C4-2B (cell line): Measurements from ENCODE around the gene B9D2.

Source experiments
- H3K27ac ChIP-seq: fragments of 450-650 bp; 2 replicates; pipeline ENCODE4 v1.5.1; 2017
- ZFX ChIP-seq: fragments of 450-650 bp; IDR thresholded peaks from 2 replicates; pipeline ENCODE4 v1.6.1; 2017
- TF ChIP-seq, protein P1 (sequence below): fragments of 450-650 bp; conservative IDR thresholded peaks from 2 replicates; pipeline ENCODE4 v1.5.1; 2017; ENCODE audit warnings: mild to moderate bottlenecking

Gene B9D2

DNA sequence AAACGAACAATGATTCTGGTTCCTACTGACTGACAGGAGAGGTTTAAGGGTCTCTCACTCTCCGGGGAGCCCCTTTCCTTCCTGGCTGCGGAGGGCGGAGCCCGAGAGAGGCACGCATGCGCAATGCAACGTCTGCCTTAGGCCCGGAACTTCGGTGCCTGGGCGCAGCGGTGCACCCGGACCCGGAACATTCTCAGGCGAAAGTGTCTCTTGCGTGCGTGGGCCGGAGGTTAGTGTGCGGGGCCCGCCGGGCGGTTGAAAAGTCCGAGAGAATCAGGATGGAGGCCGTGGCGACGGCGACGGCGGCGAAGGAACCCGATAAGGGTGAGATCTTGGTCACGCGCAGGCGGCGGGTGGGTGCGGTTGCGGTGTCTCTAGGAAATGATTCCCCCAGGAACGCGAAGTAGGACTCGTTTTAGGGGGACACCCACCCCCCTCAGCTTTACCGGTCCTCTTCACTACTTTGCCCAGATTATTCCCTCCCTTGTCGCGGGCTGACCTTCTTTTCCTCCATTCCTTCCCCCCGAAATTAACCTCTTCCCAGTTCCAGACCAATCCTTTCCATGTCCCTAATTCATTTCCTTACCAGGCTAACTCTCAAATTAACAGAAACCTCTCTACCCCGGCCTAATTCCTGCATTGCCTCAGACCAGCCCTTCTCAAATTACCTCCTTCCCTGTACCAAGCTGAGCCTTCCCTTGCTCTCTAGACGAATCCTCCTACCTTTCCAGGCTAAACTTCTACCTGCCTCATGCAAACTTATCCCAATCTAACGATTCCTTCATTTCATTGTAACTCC lies 53.7 kb downstream of the B9D2 start, which contains the start of gene CCDC97:
TSS of gene CCDC97 (plus strand) at position 140 of the 799 bp plus-strand sequence. CDS start at position 279, 139 bp downstream.
- peak; percentile 70; the same call in 1 of the 2 replicates for TF ChIP-seq ZFX
- TF ChIP-seq, protein P1, sequence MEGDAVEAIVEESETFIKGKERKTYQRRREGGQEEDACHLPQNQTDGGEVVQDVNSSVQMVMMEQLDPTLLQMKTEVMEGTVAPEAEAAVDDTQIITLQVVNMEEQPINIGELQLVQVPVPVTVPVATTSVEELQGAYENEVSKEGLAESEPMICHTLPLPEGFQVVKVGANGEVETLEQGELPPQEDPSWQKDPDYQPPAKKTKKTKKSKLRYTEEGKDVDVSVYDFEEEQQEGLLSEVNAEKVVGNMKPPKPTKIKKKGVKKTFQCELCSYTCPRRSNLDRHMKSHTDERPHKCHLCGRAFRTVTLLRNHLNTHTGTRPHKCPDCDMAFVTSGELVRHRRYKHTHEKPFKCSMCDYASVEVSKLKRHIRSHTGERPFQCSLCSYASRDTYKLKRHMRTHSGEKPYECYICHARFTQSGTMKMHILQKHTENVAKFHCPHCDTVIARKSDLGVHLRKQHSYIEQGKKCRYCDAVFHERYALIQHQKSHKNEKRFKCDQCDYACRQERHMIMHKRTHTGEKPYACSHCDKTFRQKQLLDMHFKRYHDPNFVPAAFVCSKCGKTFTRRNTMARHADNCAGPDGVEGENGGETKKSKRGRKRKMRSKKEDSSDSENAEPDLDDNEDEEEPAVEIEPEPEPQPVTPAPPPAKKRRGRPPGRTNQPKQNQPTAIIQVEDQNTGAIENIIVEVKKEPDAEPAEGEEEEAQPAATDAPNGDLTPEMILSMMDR, result no peak
- peak within 1 kb of the TSS; percentile 87 for H3K27ac ChIP-seq

DNA sequence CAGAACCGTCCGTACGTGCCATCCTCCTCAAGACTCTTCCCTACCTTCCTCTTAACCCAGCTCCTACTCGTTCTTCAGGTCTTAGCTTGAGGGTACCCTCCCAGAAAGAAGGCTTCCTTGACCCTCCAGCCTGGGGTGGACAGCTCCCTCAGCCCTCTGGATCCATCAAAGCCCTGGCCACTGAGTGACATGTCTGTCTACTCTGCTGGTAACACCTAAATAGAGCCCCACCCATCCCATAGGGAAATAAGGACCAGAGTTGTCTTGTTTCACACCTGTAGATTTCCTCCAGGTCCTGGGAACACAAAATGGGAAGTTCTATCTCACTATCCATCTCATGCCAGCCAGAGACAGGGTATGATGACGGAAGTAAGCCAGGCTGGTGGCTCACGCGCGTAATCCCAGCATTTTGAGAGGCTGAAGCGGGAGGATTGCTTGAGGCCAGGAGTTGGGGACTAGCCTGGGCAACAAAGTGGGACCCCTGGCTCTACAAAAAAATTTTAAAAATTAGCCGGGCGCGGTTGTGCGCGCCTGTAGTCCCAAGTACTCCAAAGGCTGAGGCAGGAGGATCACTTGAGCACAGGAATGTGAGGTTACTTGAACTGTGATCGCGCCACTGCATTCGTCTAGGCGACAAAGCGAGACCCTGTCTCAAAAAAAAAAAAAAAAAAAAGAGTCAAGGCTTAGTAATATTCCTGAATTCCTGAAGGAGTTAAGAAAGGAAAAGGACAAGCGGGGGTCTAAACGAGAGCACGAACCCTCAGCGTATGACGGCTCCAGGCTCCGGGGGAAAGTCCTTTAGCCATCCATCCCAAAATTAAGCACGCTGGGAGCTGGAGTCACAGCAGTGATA lies 54.5 kb downstream of the B9D2 start:
- TF ChIP-seq, protein P1, result no peak
- TF ChIP-seq ZFX, result no peak
- peak overlapping the region; percentile 87 for H3K27ac ChIP-seq

DNA sequence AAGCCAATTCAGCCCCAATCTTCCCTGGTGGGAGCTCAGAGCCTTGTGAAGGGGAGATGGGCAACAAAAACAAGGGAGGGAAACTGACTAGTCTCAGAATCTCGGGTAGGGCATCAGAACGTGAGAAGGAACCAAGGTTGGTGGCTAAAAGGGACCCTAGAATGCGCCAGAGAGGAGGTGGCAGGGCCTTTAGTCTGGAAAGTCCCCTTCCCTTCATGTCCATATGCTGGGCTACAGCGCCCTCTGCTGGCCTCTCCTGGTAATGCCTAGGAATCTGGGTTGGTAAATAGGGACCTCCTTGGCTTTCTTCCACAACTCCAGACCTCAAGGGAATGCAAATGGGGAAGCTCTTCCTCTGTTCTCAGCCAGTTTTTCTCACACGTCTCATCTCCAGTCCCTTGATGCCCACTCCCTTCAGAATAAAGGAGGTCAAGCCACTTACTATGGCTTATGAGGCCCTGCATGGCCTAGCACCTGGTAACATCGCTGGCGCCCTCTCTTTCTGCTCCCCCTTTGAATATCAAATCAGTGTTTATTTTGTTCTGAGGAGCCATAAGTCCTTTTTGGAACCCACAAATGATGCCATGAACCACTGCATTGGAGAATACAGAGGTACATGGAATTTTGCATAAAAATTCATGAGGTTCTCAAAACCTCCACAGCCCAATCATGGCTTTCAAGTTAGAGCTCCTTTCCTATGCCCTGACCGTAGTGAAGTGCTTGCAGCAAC lies 55.3 kb downstream of the B9D2 start:
- peak overlapping the region; percentile 87; the same call in 1 of the 2 replicates for H3K27ac ChIP-seq
- no peak for TF ChIP-seq ZFX
- TF ChIP-seq, protein P1, result peak; percentile 87

DNA sequence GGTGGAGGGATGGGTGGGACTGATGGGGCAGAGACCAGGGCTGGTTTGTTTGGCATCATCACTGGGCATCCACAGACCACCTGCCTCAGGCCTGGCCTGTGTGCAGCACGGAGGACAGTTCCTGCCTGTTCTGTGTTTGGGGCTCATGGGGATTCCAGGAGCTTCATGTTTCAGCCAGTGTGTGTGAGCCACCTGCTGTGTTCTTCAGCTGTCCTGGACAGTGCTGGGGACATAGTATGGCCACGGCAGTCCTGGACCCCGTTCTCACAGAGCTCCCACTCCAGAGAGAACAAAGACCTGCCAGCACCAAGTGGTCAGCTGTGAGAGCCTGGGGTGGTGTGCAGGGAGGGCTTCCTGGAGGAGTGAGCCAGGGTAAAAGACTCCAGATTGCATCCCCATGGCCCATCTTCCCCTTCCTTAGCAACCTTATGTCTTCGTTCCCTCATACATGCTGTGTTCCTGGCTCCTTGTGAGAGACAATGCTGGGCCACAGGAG lies 55.9 kb downstream of the B9D2 start:
- 0 out of 2 replicates have a peak overlapping the region, but pooled peaks have one; percentile 6 for H3K27ac ChIP-seq
- TF ChIP-seq, protein P1, result no peak
- TF ChIP-seq ZFX, result no peak

DNA sequence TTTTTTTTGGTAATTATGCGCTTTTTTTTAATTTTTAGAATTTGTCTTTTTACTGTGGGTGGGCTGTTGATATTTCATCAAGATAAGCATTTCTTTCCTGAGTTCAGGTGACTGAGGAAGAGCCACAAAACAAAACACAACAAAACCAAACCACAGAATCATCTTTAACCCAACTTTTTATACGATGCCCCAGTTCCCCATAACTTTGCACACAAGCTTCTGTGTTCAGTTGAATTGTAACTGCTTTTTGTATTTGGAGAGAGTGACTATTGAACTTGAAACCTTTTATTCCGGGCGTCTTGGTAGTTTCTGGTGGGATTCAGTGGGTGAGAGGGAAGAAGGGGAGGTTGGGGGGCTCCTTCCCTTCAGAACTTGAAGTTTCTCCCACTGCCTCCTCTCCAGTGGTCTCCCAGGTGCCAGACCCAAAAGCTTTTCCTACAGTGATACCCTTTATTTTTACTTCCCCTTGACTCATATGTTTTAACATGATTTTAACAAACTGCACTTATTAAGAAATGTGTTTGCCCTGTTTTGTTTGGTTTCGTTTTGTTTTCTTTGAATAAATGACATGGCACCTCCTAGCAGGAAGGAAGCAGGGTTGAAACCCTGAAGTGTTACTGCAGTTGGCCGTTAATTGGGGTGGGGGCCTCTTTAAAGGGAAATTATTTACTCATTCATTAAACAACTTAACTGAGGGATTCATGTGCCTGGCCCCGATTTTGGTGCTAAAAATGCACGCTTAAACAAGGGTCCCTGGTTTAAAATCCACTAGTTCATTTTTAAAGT lies 56.7 kb downstream of the B9D2 start:
- no peak for TF ChIP-seq ZFX
- TF ChIP-seq, protein P1, result no peak

More for the DNA sequence above, 56.7 kb downstream of the B9D2 start:
- no peak overlapping the region for H3K27ac ChIP-seq
